BLaER1 treated with 17β-estradiol and CSF1 and Interleukin-3, amounts not matched to agents 10 nM and 100 nM (cell line): ENCODE data around the gene PANX2.

Experiments used
- H3K27ac ChIP-seq, 11 experiments: shearing (Covaris generic); formaldehyde crosslinking; 2 replicates each; pipeline ENCODE4 v1.8.1; 2022
- H3K27me3 ChIP-seq, 11 experiments: shearing (Covaris generic); formaldehyde crosslinking; 2 replicates each; pipeline ENCODE4 v1.8.1; 2022
- H3K36me3 ChIP-seq, 11 experiments: shearing (Covaris generic); formaldehyde crosslinking; 2 replicates each; pipeline ENCODE4 v1.8.1; 2022
- H3K4me1 ChIP-seq, 10 experiments: shearing (Covaris generic); formaldehyde crosslinking; 2 replicates each; pipeline ENCODE4 v1.8.1; 2022
- H3K4me2 ChIP-seq, 11 experiments: shearing (Covaris generic); formaldehyde crosslinking; 2 replicates each; pipeline ENCODE4 v1.8.1; 2022
- H3K4me3 ChIP-seq, 10 experiments: shearing (Covaris generic); formaldehyde crosslinking; 2 replicates each; pipeline ENCODE4 v1.8.1; 2022
- H3K9ac ChIP-seq, 11 experiments: shearing (Covaris generic); formaldehyde crosslinking; 2 replicates each; pipeline ENCODE4 v1.8.1; 2022
- H3K9me3 ChIP-seq, 11 experiments: shearing (Covaris generic); formaldehyde crosslinking; replicated peaks in 1 of 11; 2 replicates each; pipeline ENCODE4 v1.8.1; 2022
- H4K20me1 ChIP-seq, 11 experiments: shearing (Covaris generic); formaldehyde crosslinking; 2 replicates each; pipeline ENCODE4 v1.8.1; 2022
- Cebpa-rat ChIP-seq, 11 experiments: shearing (Covaris generic); IDR thresholded peaks; 2 replicates each; pipeline ENCODE4 v1.8.1; 2022

PANX2 gene

GRCh38 chr22:50184902-50185374, 14.4 kb downstream of the PANX2 start:
- Histone ChIP-seq H3K9ac (peak overlapping the region; percentile 58 to 86 (median 78)), H3K36me3 (0 out of 22 replicates have a peak, but pooled peaks cover 0 to 4% (median 0%) of the 10 kb centered on the region in 11 experiments), H4K20me1 (peaks cover 0 to 45% (median 35%) of the 10 kb centered on the region in 11 experiments; a peak in 21 of 22 replicates), H3K4me1 (peaks cover 54 to 84% (median 67%) of the 10 kb centered on the region in 10 experiments), H3K27me3 (peaks cover 14 to 36% (median 22%) of the 10 kb centered on the region in 11 experiments), H3K4me2 (peak overlapping the region; percentile 86 to 100 (median 98)), H3K27ac (peak overlapping the region; percentile 57 to 80 (median 71)), H3K4me3 (peak overlapping the region; percentile 54 to 91 (median 70)), H3K9me3 (no peaks in the 10 kb centered on the region)
- no peak for TF ChIP-seq Cebpa-rat (IDR thresholded peaks at IDR 0.05)

- Histone ChIP-seq H3K27me3 (peaks cover 9 to 30% (median 21%) of the 10 kb centered on the region in 11 experiments), H3K4me3 (peak within 1 kb of the TSS; percentile 79 to 91 (median 88)), H3K36me3 (0 out of 22 replicates have a peak, but pooled peaks cover 0 to 4% (median 0%) of the 10 kb centered on the region in 11 experiments), H3K4me1 (peaks cover 57 to 84% (median 67%) of the 10 kb centered on the region in 10 experiments), H3K27ac (peak within 1 kb of the TSS; percentile 73 to 99 (median 94)), H3K4me2 (peak within 1 kb of the TSS; percentile 97 to 100 (median 99)), H4K20me1 (peaks cover 0 to 45% (median 39%) of the 10 kb centered on the region in 11 experiments; a peak in 21 of 22 replicates), H3K9me3 (no peaks in the 10 kb centered on the region), H3K9ac (peak within 1 kb of the TSS; percentile 85 to 99 (median 96))
- no peak for TF ChIP-seq Cebpa-rat (IDR thresholded peaks at IDR 0.05)
Measured at GRCh38 chr22:50185375-50186087, 15.0 kb downstream of the PANX2 start, which contains the start of gene TRABD. TSS of gene TRABD (plus strand) at chr22:50185913. CDS start at chr22:50193061, 7,148 bp downstream.

GRCh38 chr22:50186181-50186714, 15.7 kb downstream of the PANX2 start:
- H3K27me3 ChIP-seq = peaks cover 6 to 27% (median 20%) of the 10 kb centered on the region in 11 experiments; a peak in 21 of 22 replicates

GRCh38 chr22:50186761-50187523, 16.4 kb downstream of the PANX2 start:
- peak overlapping the region; percentile 73 to 99 (median 94) for H3K27ac ChIP-seq
- H3K4me1 ChIP-seq = peaks cover 70 to 87% (median 75%) of the 10 kb centered on the region in 10 experiments
- H3K4me2 ChIP-seq = peak overlapping the region; percentile 86 to 100 (median 98)
- H3K9ac ChIP-seq = peak overlapping the region; percentile 85 to 99 (median 96)
- no peak for TF ChIP-seq Cebpa-rat (IDR thresholded peaks at IDR 0.05)
- H4K20me1 ChIP-seq = peaks cover 0 to 57% (median 52%) of the 10 kb centered on the region in 11 experiments; a peak in 21 of 22 replicates
- peak overlapping the region; percentile 79 to 91 (median 88) for H3K4me3 ChIP-seq
- H3K27me3 ChIP-seq = peaks cover 6 to 27% (median 20%) of the 10 kb centered on the region in 11 experiments; a peak in 21 of 22 replicates
- no peaks in the 10 kb centered on the region for H3K9me3 ChIP-seq
- 0 out of 22 replicates have a peak, but pooled peaks cover 0 to 4% (median 0%) of the 10 kb centered on the region in 11 experiments for H3K36me3 ChIP-seq

More at GRCh38 chr22:50186181-50186714, 15.7 kb downstream of the PANX2 start:
- Histone ChIP-seq H3K4me3 (peak overlapping the region; percentile 79 to 91 (median 88)), H3K4me1 (peaks cover 63 to 84% (median 70%) of the 10 kb centered on the region in 10 experiments), H3K4me2 (peak overlapping the region; percentile 86 to 100 (median 98)), H3K27ac (peak overlapping the region; percentile 73 to 99 (median 94)), H3K9me3 (no peaks in the 10 kb centered on the region), H3K9ac (peak overlapping the region; percentile 85 to 99 (median 96)), H4K20me1 (peaks cover 0 to 51% (median 46%) of the 10 kb centered on the region in 11 experiments; a peak in 21 of 22 replicates), H3K36me3 (0 out of 22 replicates have a peak, but pooled peaks cover 0 to 4% (median 0%) of the 10 kb centered on the region in 11 experiments)
- TF ChIP-seq Cebpa-rat (IDR thresholded peaks at IDR 0.05) = no peak

- Histone ChIP-seq H3K27me3 (peaks cover 11 to 33% (median 20%) of the 10 kb centered on the region in 11 experiments), H3K4me2 (peak overlapping the region; percentile 86 to 100 (median 98)), H3K9ac (peak overlapping the region; percentile 70 to 99 (median 91); a peak in 19 of 22 replicates), H3K27ac (peak overlapping the region in 9 of 11 experiments; percentile 75 to 99 (median 96); a peak in 17 of 22 replicates), H4K20me1 (peaks cover 7 to 69% (median 54%) of the 10 kb centered on the region in 11 experiments; a peak in 21 of 22 replicates), H3K36me3 (peaks cover 0 to 10% (median 3%) of the 10 kb centered on the region in 11 experiments; a peak in 14 of 22 replicates), H3K4me1 (peaks cover 84 to 91% (median 87%) of the 10 kb centered on the region in 10 experiments), H3K9me3 (no peaks in the 10 kb centered on the region), H3K4me3 (peak overlapping the region in 8 of 10 experiments; percentile 5 to 65 (median 50); a peak in 10 of 20 replicates)
- TF ChIP-seq Cebpa-rat (IDR thresholded peaks at IDR 0.05) = no peak
Measured at GRCh38 chr22:50188356-50188755, 17.8 kb downstream of the PANX2 start.

GRCh38 chr22:50189184-50189848, 18.8 kb downstream of the PANX2 start:
- peak overlapping the region; percentile 70 to 99 (median 91); a peak in 20 of 22 replicates for H3K9ac ChIP-seq
- peaks cover 11 to 36% (median 12%) of the 10 kb centered on the region in 11 experiments for H3K27me3 ChIP-seq
- H3K4me2 ChIP-seq = peak overlapping the region; percentile 86 to 100 (median 98)
- peaks cover 16 to 79% (median 59%) of the 10 kb centered on the region in 11 experiments; a peak in 21 of 22 replicates for H4K20me1 ChIP-seq
- no peak for TF ChIP-seq Cebpa-rat (IDR thresholded peaks at IDR 0.05)
- H3K36me3 ChIP-seq = peaks cover 4 to 20% (median 13%) of the 10 kb centered on the region in 11 experiments; a peak in 20 of 22 replicates
- H3K9me3 ChIP-seq = no peaks in the 10 kb centered on the region
- peaks cover 87 to 92% (median 89%) of the 10 kb centered on the region in 10 experiments for H3K4me1 ChIP-seq
- peak overlapping the region; percentile 75 to 99 (median 95); a peak in 20 of 22 replicates for H3K27ac ChIP-seq
- H3K4me3 ChIP-seq = peak overlapping the region in 9 of 10 experiments; percentile 41 to 65 (median 51); a peak in 18 of 20 replicates

GRCh38 chr22:50189849-50190181, 19.3 kb downstream of the PANX2 start:
- H3K9ac ChIP-seq = peak overlapping the region; percentile 70 to 99 (median 91)
- TF ChIP-seq Cebpa-rat (IDR thresholded peaks at IDR 0.05) = no peak
- H3K27ac ChIP-seq = peak overlapping the region; percentile 75 to 99 (median 95)
- peaks cover 9 to 25% (median 17%) of the 10 kb centered on the region in 11 experiments; a peak in 20 of 22 replicates for H3K36me3 ChIP-seq
- peak overlapping the region; percentile 40 to 65 (median 50) for H3K4me3 ChIP-seq
- H3K9me3 ChIP-seq = no peaks in the 10 kb centered on the region
- H3K4me1 ChIP-seq = peaks cover 87 to 92% (median 89%) of the 10 kb centered on the region in 10 experiments
- peaks cover 21 to 84% (median 64%) of the 10 kb centered on the region in 11 experiments; a peak in 21 of 22 replicates for H4K20me1 ChIP-seq
- peak overlapping the region; percentile 86 to 100 (median 98) for H3K4me2 ChIP-seq
- H3K27me3 ChIP-seq = peaks cover 6 to 36% (median 7%) of the 10 kb centered on the region in 11 experiments
